ENCODE results near the gene RABGAP1L.

Gene RABGAP1L

DNA sequence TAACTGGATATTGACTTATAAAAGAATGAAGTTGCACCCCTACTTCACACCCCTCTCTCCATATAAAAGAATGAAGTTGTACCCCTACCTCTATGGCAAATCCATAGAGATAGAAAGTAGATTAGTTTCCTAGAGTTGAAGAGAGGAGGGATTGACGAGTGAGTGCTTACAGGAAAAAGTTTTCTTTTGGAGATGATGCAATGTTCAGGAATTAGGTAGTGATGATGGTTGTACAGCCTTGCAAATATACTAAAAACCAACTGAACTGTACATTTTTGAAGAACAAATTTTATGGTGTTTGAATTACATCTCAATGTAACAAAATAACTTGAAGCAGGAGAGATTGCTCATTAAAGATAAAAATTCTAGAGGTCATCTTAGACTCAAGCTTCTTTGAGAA, 561.3 kb downstream of the RABGAP1L start:
- Histone ChIP-seq H3K9me2 (replicated peaks; ENCODE audit: low read depth, low read length) (no peaks in the 10 kb centered on the region), H4K20me1 (ENCODE audit: insufficient read depth, low read length, poor library complexity, severe bottlenecking) (no peaks in the 10 kb centered on the region), H3K27me3 (ENCODE audit: insufficient read depth, low read length, poor library complexity, severe bottlenecking) (no peaks in the 10 kb centered on the region), H3K9ac (ENCODE audit: low read depth, low read length, poor library complexity, severe bottlenecking) (no peak overlapping the region), H2AFZ (ENCODE audit: low read length) (no peak overlapping the region), H3K4me3 (ENCODE audit: low read length, poor library complexity, severe bottlenecking) (no peak overlapping the region), H3F3A (ENCODE audit: low read depth) (no peaks in the 10 kb centered on the region), H3K79me2 (ENCODE audit: insufficient read depth, low read length) (no peaks in the 10 kb centered on the region), H3K36me3 (ENCODE audit: insufficient read depth, low read length) (no peaks in the 10 kb centered on the region), H3K4me1 (ENCODE audit: insufficient read depth, low read length, poor library complexity, severe bottlenecking) (no peaks in the 10 kb centered on the region), H3K9me3 (ENCODE audit: insufficient read depth, low read depth, low read length) (no peaks in the 10 kb centered on the region), H3K4me2 (ENCODE audit: low read depth, low read length, poor library complexity, severe bottlenecking) (no peak overlapping the region)
- TF ChIP-seq, protein P1, sequence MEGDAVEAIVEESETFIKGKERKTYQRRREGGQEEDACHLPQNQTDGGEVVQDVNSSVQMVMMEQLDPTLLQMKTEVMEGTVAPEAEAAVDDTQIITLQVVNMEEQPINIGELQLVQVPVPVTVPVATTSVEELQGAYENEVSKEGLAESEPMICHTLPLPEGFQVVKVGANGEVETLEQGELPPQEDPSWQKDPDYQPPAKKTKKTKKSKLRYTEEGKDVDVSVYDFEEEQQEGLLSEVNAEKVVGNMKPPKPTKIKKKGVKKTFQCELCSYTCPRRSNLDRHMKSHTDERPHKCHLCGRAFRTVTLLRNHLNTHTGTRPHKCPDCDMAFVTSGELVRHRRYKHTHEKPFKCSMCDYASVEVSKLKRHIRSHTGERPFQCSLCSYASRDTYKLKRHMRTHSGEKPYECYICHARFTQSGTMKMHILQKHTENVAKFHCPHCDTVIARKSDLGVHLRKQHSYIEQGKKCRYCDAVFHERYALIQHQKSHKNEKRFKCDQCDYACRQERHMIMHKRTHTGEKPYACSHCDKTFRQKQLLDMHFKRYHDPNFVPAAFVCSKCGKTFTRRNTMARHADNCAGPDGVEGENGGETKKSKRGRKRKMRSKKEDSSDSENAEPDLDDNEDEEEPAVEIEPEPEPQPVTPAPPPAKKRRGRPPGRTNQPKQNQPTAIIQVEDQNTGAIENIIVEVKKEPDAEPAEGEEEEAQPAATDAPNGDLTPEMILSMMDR (conservative IDR thresholded peaks at IDR 0.05; ENCODE audit: low read length) = no peak
- TF ChIP-seq EZH2phosphoT487 (IDR thresholded peaks at IDR 0.05; ENCODE audit: borderline replicate concordance) = no peak

DNA sequence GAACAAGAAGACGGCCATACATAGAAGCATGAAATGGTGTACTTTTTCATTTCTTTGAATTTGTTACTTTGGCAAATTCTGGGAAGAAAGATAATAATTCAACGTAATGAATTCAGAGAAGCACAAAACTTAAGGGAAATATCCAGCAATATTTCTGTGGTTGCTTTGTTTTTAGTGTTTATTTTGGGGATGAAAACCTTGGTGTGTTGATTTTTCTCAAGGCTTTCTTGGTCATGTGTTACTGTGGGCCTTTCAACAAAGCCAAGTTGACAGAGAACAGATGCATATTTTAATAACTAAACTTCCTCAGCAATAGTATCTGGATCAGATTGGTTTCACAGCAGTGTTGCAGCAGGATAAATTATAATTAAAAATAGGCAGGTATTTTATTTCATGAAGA, 561.9 kb downstream of the RABGAP1L start:
- no peak overlapping the region for H2AFZ ChIP-seq (ENCODE audit: low read length)
- no peak overlapping the region for H3K4me2 ChIP-seq (ENCODE audit: low read depth, low read length, poor library complexity, severe bottlenecking)
- H3K4me1 ChIP-seq (ENCODE audit: insufficient read depth, low read length, poor library complexity, severe bottlenecking) = no peaks in the 10 kb centered on the region
- TF ChIP-seq, protein P1 (conservative IDR thresholded peaks at IDR 0.05; ENCODE audit: low read length) = no peak
- no peak for TF ChIP-seq EZH2phosphoT487 (IDR thresholded peaks at IDR 0.05; ENCODE audit: borderline replicate concordance)
- H3K9ac ChIP-seq (ENCODE audit: low read depth, low read length, poor library complexity, severe bottlenecking) = no peak overlapping the region
- H3K36me3 ChIP-seq (ENCODE audit: insufficient read depth, low read length) = no peaks in the 10 kb centered on the region
- no peaks in the 10 kb centered on the region for H3K9me2 ChIP-seq (replicated peaks; ENCODE audit: low read depth, low read length)
- H3K9me3 ChIP-seq (ENCODE audit: insufficient read depth, low read depth, low read length) = no peaks in the 10 kb centered on the region
- H4K20me1 ChIP-seq (ENCODE audit: insufficient read depth, low read length, poor library complexity, severe bottlenecking) = no peaks in the 10 kb centered on the region
- H3K27me3 ChIP-seq (ENCODE audit: insufficient read depth, low read length, poor library complexity, severe bottlenecking) = no peaks in the 10 kb centered on the region
- no peaks in the 10 kb centered on the region for H3K79me2 ChIP-seq (ENCODE audit: insufficient read depth, low read length)
- no peaks in the 10 kb centered on the region for H3F3A ChIP-seq (ENCODE audit: low read depth)
- H3K4me3 ChIP-seq (ENCODE audit: low read length, poor library complexity, severe bottlenecking) = no peak overlapping the region

DNA sequence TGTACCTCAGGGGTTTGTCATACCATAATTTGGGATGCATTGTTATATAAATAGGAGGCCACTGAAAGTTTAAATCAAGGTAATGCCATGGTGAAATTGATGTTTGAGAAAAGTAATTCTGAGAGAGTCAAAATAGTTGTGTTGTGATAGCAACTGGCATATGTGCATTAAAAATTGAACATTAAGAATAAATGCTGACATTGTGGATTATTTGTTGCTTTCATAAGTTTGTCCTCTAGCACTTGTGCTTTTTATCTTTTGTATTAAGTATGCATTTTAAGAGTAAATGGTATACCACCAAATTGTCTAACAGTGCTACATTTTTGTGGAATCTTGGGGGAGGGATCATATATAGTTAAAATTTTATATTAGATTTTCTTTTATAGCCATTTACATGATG, 564.5 kb downstream of the RABGAP1L start:
- Histone ChIP-seq H3K9me3 (ENCODE audit: insufficient read depth, low read depth, low read length) (no peaks in the 10 kb centered on the region), H3K9me2 (replicated peaks; ENCODE audit: low read depth, low read length) (no peaks in the 10 kb centered on the region), H3K9ac (ENCODE audit: low read depth, low read length, poor library complexity, severe bottlenecking) (no peak overlapping the region), H3K4me2 (ENCODE audit: low read depth, low read length, poor library complexity, severe bottlenecking) (no peak overlapping the region), H3K4me3 (ENCODE audit: low read length, poor library complexity, severe bottlenecking) (no peak overlapping the region), H3K4me1 (ENCODE audit: insufficient read depth, low read length, poor library complexity, severe bottlenecking) (no peaks in the 10 kb centered on the region), H3K27me3 (ENCODE audit: insufficient read depth, low read length, poor library complexity, severe bottlenecking) (no peaks in the 10 kb centered on the region), H2AFZ (ENCODE audit: low read length) (no peak overlapping the region), H3K79me2 (ENCODE audit: insufficient read depth, low read length) (no peaks in the 10 kb centered on the region; the same call in 1 of the 2 replicates), H3F3A (ENCODE audit: low read depth) (no peaks in the 10 kb centered on the region), H3K36me3 (ENCODE audit: insufficient read depth, low read length) (no peaks in the 10 kb centered on the region), H4K20me1 (ENCODE audit: insufficient read depth, low read length, poor library complexity, severe bottlenecking) (no peaks in the 10 kb centered on the region)
- TF ChIP-seq EZH2phosphoT487 (IDR thresholded peaks at IDR 0.05; ENCODE audit: borderline replicate concordance) = no peak
- TF ChIP-seq, protein P1 (conservative IDR thresholded peaks at IDR 0.05; ENCODE audit: low read length) = no peak
